Endothelial cell of umbilical vein (primary cell): ENCODE measurements around the gene OR1N2.
"Not testable (repeated sequence)": the region's sequence is repeated elsewhere in the genome, so short reads cannot be mapped to it uniquely, and the experiment has no call there.

Source experiments
- EZH2 ChIP-seq: IDR thresholded peaks from 2 replicates; pipeline ENCODE4 v1.6.1; 2012; ENCODE audit warnings: borderline replicate concordance, low read depth, mild to moderate bottlenecking, moderate library complexity, low read length, inconsistent platforms; ENCODE audit not compliant: severe bottlenecking
- FOS ChIP-seq: IDR thresholded peaks from 2 replicates; pipeline ENCODE4 v1.6.1; 2011; ENCODE audit warnings: mild to moderate bottlenecking, low read length, moderate library complexity, borderline replicate concordance; ENCODE audit not compliant: insufficient read depth
- POLR2A ChIP-seq: IDR thresholded peaks from 2 replicates; pipeline ENCODE4 v1.6.1; 2012; ENCODE audit warnings: low read depth, mild to moderate bottlenecking, control low read depth, low read length
- POLR2AphosphoS5 ChIP-seq: IDR thresholded peaks from 2 replicates; pipeline ENCODE4 v1.6.1; 2012; ENCODE audit warnings: low read depth, mild to moderate bottlenecking, control low read depth, low read length, moderate library complexity; ENCODE audit not compliant: insufficient read depth
- TF ChIP-seq, protein P1 (sequence below), 2 donors: IDR thresholded peaks; 1 replicate in 1 of 2; 2 replicates in 1 of 2; pipeline ENCODE4 v1.5.1; 2011; ENCODE audit warnings: low read length in 2 of 2, mild to moderate bottlenecking in 2 of 2, moderate library complexity in 2 of 2, control low read depth in 1 of 2, inconsistent platforms in 1 of 2, low read depth in 1 of 2; ENCODE audit not compliant: insufficient read depth in 1 of 2; ENCODE audit errors: extremely low read depth in 1 of 2
- TF ChIP-seq, protein P2 (sequence below): IDR thresholded peaks from 2 replicates; pipeline ENCODE4 v1.6.1; 2011; ENCODE audit not compliant: insufficient read depth, insufficient read length

DNA sequence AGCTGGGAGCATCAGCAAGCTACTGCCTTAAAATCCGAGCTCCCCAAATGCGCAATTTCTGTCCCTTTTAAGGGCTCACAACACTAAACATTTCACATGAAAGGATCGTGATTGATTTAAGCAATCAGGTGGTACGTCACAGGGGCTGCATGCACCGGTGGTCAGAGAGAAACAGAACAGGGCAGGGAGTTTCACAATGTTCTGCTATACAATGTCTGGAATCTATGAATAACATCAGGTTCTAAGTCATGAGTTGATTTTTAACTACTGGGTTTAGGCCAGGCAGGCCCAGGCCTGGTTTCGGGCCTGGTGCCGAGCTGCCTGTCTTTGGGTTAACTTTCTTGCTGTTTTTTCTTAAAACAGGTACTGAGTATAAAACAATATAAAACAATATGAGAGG is 15.8 kb upstream of the OR1N2 start:
- TF ChIP-seq, protein P1, sequence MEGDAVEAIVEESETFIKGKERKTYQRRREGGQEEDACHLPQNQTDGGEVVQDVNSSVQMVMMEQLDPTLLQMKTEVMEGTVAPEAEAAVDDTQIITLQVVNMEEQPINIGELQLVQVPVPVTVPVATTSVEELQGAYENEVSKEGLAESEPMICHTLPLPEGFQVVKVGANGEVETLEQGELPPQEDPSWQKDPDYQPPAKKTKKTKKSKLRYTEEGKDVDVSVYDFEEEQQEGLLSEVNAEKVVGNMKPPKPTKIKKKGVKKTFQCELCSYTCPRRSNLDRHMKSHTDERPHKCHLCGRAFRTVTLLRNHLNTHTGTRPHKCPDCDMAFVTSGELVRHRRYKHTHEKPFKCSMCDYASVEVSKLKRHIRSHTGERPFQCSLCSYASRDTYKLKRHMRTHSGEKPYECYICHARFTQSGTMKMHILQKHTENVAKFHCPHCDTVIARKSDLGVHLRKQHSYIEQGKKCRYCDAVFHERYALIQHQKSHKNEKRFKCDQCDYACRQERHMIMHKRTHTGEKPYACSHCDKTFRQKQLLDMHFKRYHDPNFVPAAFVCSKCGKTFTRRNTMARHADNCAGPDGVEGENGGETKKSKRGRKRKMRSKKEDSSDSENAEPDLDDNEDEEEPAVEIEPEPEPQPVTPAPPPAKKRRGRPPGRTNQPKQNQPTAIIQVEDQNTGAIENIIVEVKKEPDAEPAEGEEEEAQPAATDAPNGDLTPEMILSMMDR (IDR thresholded peaks at IDR 0.05; ENCODE audit: extremely low read depth in 1 of 2, insufficient read depth in 1 of 2, low read depth in 1 of 2, low read length in 2 of 2), result not testable (repeated sequence)
- not testable (repeated sequence) for TF ChIP-seq FOS, POLR2AphosphoS5, POLR2A, EZH2
- TF ChIP-seq, protein P2, sequence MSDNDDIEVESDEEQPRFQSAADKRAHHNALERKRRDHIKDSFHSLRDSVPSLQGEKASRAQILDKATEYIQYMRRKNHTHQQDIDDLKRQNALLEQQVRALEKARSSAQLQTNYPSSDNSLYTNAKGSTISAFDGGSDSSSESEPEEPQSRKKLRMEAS, result not testable (repeated sequence)
